WTC11 (cell line): Measurements from ENCODE around the gene GRIP2. TPM values are rescaled to one million over a fixed set of nuclear protein-coding genes. Genes with fewer than 3 reads are reported as not detected.

Source experiments
- ATAC-seq: fragments of 200-7000 bp; cut with Tn5 transposase; 2 replicates; pipeline ENCODE4 v1.10.0; 2021; ENCODE audit warnings: mild to moderate bottlenecking, moderate library complexity
- CTCF ChIA-PET: fragments of 300-600 bp; sonication (Branson Sonifier 250); formaldehyde crosslinking; loops from one replicate; lab custom pipeline; 2021; ENCODE audit warnings: antibody characterized with exemption; lab: Charles Lee
- POLR2A ChIA-PET: fragments of 350-600 bp; sonication (Branson Sonifier 250); formaldehyde crosslinking; loops from one replicate; lab custom pipeline; 2021; ENCODE audit warnings: antibody characterized with exemption; lab: Charles Lee
- DNase-seq: peaks from one replicate; pipeline ENCODE4 v3.0.0; 2021; ENCODE audit warnings: low spot score
- H3K27ac Mint-ChIP-seq: 2 replicates; pipeline ENCODE4 v1.8.0; 2021; ENCODE audit warnings: mixed read lengths
- H3K27me3 Mint-ChIP-seq: 2 replicates; pipeline ENCODE4 v1.8.0; 2021; ENCODE audit warnings: low read depth, mild to moderate bottlenecking, moderate library complexity, mixed read lengths
- H3K36me3 Mint-ChIP-seq: 2 replicates; pipeline ENCODE4 v1.8.0; 2021; ENCODE audit warnings: mixed read lengths
- H3K4me1 Mint-ChIP-seq: 2 replicates; pipeline ENCODE4 v1.8.0; 2022; ENCODE audit warnings: mixed read lengths
- H3K4me3 Mint-ChIP-seq: 2 replicates; pipeline ENCODE4 v1.8.0; 2021; ENCODE audit warnings: mild to moderate bottlenecking, moderate library complexity, mixed read lengths
- H3K9me3 Mint-ChIP-seq: 2 replicates; pipeline ENCODE4 v1.8.0; 2021; ENCODE audit warnings: mixed read lengths
- CREM ChIP-seq: sonication (generic); formaldehyde crosslinking; IDR thresholded peaks from 2 replicates; pipeline ENCODE4 v1.8.1; 2022; ENCODE audit warnings: mild to moderate bottlenecking, missing genetic modification reagents, moderate library complexity
- ESRRA ChIP-seq: sonication (generic); formaldehyde crosslinking; IDR thresholded peaks from 2 replicates; pipeline ENCODE4 v1.8.1; 2022; ENCODE audit warnings: mild to moderate bottlenecking, missing genetic modification reagents, borderline replicate concordance
- FOXJ3 ChIP-seq: sonication (generic); formaldehyde crosslinking; IDR thresholded peaks from 2 replicates; pipeline ENCODE4 v1.9.0; 2021; ENCODE audit warnings: missing genetic modification reagents, mild to moderate bottlenecking, borderline replicate concordance
- IRF2 ChIP-seq: sonication (generic); formaldehyde crosslinking; IDR thresholded peaks from 2 replicates; pipeline ENCODE4 v1.8.0; 2022; ENCODE audit warnings: low read depth, missing genetic modification reagents, borderline replicate concordance
- MXD4 ChIP-seq: fragments of 250-450 bp; sonication (Bioruptor Pico); IDR thresholded peaks from 2 replicates; pipeline ENCODE4 v1.8.0; 2021; ENCODE audit warnings: mild to moderate bottlenecking, moderate library complexity, borderline replicate concordance
- PRRX2 ChIP-seq: fragments of 250-450 bp; sonication (Bioruptor Pico); IDR thresholded peaks from 2 replicates; pipeline ENCODE4 v1.8.0; 2021; ENCODE audit warnings: mild to moderate bottlenecking
- RORB ChIP-seq: fragments of 250-450 bp; sonication (Bioruptor Pico); IDR thresholded peaks from 2 replicates; pipeline ENCODE4 v1.9.0; 2021; ENCODE audit warnings: mild to moderate bottlenecking
- SP1 ChIP-seq: sonication (generic); formaldehyde crosslinking; conservative IDR thresholded peaks from 2 replicates; pipeline ENCODE4 v1.8.1; 2022; ENCODE audit warnings: missing genetic modification reagents
- TEAD1 ChIP-seq: sonication (generic); formaldehyde crosslinking; IDR thresholded peaks from 2 replicates; pipeline ENCODE4 v1.8.0; 2022; ENCODE audit warnings: mild to moderate bottlenecking, missing genetic modification reagents
- TEAD4 ChIP-seq: sonication (generic); formaldehyde crosslinking; IDR thresholded peaks from 2 replicates; pipeline ENCODE4 v1.8.0; 2022; ENCODE audit warnings: mild to moderate bottlenecking, missing genetic modification reagents
- ZBTB21 ChIP-seq: sonication (generic); formaldehyde crosslinking; IDR thresholded peaks from 2 replicates; pipeline ENCODE4 v1.8.1; 2023; ENCODE audit warnings: mild to moderate bottlenecking, missing genetic modification reagents, borderline replicate concordance
- ZNF219 ChIP-seq: sonication (generic); formaldehyde crosslinking; IDR thresholded peaks from 2 replicates; pipeline ENCODE4 v1.8.0; 2023; ENCODE audit warnings: missing genetic modification reagents, mild to moderate bottlenecking, borderline replicate concordance
- ZNF232 ChIP-seq: sonication (generic); formaldehyde crosslinking; IDR thresholded peaks from 2 replicates; pipeline ENCODE4 v1.8.0; 2022; ENCODE audit warnings: mild to moderate bottlenecking, missing genetic modification reagents
- ZNF416 ChIP-seq: fragments of 250-450 bp; sonication (Bioruptor Pico); IDR thresholded peaks from 2 replicates; pipeline ENCODE4 v1.9.0; 2021; ENCODE audit warnings: mild to moderate bottlenecking, inconsistent platforms
- ZNF423 ChIP-seq: fragments of 250-450 bp; sonication (Bioruptor Pico); IDR thresholded peaks from 2 replicates; pipeline ENCODE4 v2.1.2; 2022; ENCODE audit warnings: mild to moderate bottlenecking, moderate library complexity
- total RNA-seq: library from RNA; stranded (reverse); gene quantifications from 3 replicates; pipeline ENCODE4 v1.2.3, GENCODE V29; 2021
- TF ChIP-seq, protein P1 (sequence below): fragments of 250-450 bp; sonication (Bioruptor Pico); IDR thresholded peaks from 2 replicates; pipeline ENCODE4 v2.1.2; 2022; ENCODE audit warnings: mild to moderate bottlenecking, moderate library complexity
- TF ChIP-seq, protein P2 (sequence below): sonication (generic); formaldehyde crosslinking; conservative IDR thresholded peaks from 2 replicates; pipeline ENCODE4 v1.8.1; 2023; ENCODE audit warnings: mild to moderate bottlenecking, low read depth, missing genetic modification reagents, moderate library complexity
- TF ChIP-seq, protein P3 (sequence below): sonication (generic); formaldehyde crosslinking; IDR thresholded peaks from 2 replicates; pipeline ENCODE4 v1.8.0; 2022; ENCODE audit warnings: missing genetic modification reagents
- TF ChIP-seq, protein P4 (sequence below): fragments of 200-600 bp; IDR thresholded peaks from 2 replicates; pipeline ENCODE4 v1.8.0; 2022; ENCODE audit warnings: antibody characterized with exemption
- TF ChIP-seq, protein P5 (sequence below): fragments of 250-450 bp; sonication (Bioruptor Pico); IDR thresholded peaks from 2 replicates; pipeline ENCODE4 v1.9.0; 2021; ENCODE audit warnings: moderate library complexity, mild to moderate bottlenecking, inconsistent platforms, borderline replicate concordance

The GRIP2 gene
- total RNA-seq, 1 experiment from 2014 or later, result 12.0 TPM

DNA sequence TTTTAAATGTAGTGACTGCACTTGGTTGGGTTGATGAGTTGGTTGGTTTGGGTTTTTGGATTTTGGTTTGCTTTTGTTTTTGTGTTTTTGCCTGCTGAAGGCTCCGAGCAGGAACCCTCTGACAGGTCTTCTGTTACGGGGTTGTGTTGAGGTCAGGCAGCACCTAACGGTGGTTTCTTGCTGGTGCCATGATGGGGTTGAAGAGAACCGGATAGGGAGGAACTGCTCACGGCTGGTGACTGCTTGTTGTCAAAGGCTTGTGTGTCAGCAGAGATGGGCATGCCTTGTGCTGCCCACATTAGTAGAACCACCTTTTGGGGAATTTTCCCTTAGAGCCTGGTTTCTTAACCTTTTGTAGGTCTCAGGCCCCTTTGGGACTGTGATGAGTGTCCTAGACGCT lies 95.8 kb downstream of the GRIP2 start:
- Mint-ChIP-seq H3K4me3 (no peak overlapping the region), H3K27me3 (no peaks in the 10 kb centered on the region), H3K36me3 (peaks cover 57% of the 10 kb centered on the region), H3K9me3 (peaks cover 12% of the 10 kb centered on the region), H3K4me1 (peaks cover 19% of the 10 kb centered on the region), H3K27ac (peak overlapping the region; percentile 64; the same call in 1 of the 2 replicates)
- CTCF ChIA-PET, result no interaction called here
- ATAC-seq, result no peak
- no peak for DNase-seq
- POLR2A ChIA-PET, result no interaction called here
- TF ChIP-seq ZNF232 (CRISPR knock-in tag) (no peak), SP1 (CRISPR knock-in tag) (no peak), CREM (CRISPR knock-in tag) (no peak), ZNF219 (CRISPR knock-in tag) (no peak), TEAD4 (CRISPR knock-in tag) (no peak), RORB (CRISPR knock-in tag) (no peak), ZNF416 (CRISPR knock-in tag) (no peak), PRRX2 (CRISPR knock-in tag) (no peak)

DNA sequence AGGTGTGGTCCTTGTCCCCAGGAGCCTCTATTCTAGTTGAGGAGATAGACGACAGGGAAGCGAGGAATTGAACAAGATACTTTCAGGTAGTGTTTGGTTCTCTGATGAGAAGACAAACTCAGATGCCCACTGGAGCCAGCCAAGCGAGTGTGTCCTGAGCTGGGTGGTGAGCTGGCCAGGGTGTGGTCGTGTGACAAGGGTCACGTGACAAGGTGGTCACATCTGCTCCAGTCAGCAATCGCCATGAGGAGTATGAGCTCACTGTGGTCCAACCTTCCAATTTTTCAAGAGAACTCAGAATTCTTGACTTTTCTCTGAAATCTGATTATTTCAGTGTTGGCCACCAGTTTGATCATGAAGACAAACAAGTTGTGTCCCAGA lies 98.2 kb downstream of the GRIP2 start:
- DNase-seq, result no peak
- H3K4me1 Mint-ChIP-seq, result peaks cover 31% of the 10 kb centered on the region
- H3K27ac Mint-ChIP-seq, result 0 out of 2 replicates have a peak overlapping the region, but pooled peaks have one; percentile 23
- CTCF ChIA-PET, result interaction anchor here (0.7 to 2.4 kb wide), 3 partner anchors 15 to 238 kb away, joined by 3 to 11 read pairs (median 3); no protein-coding TSS in a partner anchor
- no peak for ATAC-seq
- no peaks in the 10 kb centered on the region for H3K27me3 Mint-ChIP-seq
- TF ChIP-seq ZNF423 (CRISPR knock-in tag) (no peak), MXD4 (CRISPR knock-in tag) (no peak), TEAD1 (CRISPR knock-in tag) (no peak), TEAD4 (CRISPR knock-in tag) (no peak), IRF2 (CRISPR knock-in tag) (no peak), CREM (CRISPR knock-in tag) (no peak), ESRRA (CRISPR knock-in tag) (no peak), ZBTB21 (no peak)
- TF ChIP-seq, protein P1, sequence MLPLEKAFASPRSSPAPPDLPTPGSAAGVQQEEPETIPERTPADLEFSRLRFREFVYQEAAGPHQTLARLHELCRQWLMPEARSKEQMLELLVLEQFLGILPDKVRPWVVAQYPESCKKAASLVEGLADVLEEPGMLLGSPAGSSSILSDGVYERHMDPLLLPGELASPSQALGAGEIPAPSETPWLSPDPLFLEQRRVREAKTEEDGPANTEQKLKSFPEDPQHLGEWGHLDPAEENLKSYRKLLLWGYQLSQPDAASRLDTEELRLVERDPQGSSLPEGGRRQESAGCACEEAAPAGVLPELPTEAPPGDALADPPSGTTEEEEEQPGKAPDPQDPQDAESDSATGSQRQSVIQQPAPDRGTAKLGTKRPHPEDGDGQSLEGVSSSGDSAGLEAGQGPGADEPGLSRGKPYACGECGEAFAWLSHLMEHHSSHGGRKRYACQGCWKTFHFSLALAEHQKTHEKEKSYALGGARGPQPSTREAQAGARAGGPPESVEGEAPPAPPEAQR (CRISPR knock-in tag), result no peak
- peaks cover 2% of the 10 kb centered on the region for H3K9me3 Mint-ChIP-seq
- POLR2A ChIA-PET, result no interaction called here
- peaks cover 32% of the 10 kb centered on the region for H3K36me3 Mint-ChIP-seq
- no peak overlapping the region for H3K4me3 Mint-ChIP-seq

DNA sequence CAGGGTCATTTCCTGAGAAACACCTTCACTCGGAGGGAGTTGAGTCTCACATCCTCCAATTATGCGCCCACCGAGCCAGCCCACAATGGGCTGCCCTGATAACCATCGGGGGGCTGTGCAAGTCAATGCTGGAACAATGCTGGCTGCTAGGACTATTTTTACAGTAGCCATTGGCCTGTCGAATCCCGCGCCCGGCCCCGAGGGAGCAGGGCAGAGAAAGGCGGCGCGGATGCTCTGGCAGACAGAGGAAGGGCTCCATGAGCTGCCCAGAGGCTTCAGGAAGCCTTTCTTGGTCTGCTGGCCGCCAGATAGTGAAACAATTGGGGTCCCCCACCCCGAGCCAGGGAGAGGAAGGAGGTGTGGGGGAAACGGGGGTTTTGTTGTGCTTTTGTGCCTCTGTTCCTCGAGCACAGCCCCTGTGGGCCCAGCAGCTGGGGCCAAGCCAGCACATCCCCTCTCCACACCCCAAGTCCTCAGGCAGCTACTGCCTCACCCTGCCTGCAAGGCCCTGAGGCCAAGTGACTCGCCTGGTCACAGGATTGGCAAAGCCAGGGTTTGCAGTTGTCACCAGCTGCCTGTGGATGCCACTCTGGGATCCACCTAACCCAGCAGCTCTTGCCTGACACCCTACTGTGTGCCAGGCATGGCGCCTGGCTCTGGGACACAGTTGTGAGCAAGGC lies 98.8 kb downstream of the GRIP2 start:
- ATAC-seq (no peak), DNase-seq (no peak)
- Mint-ChIP-seq H3K27me3 (no peaks in the 10 kb centered on the region), H3K9me3 (no peaks in the 10 kb centered on the region), H3K4me1 (peaks cover 34% of the 10 kb centered on the region), H3K36me3 (peaks cover 27% of the 10 kb centered on the region), H3K27ac (peak overlapping the region; percentile 70; the same call in 1 of the 2 replicates), H3K4me3 (no peak overlapping the region)
- POLR2A ChIA-PET, result no interaction called here
- CTCF ChIA-PET, result interaction anchor here (0.7 to 2.4 kb wide), 5 partner anchors 16 to 238 kb away, joined by 3 to 11 read pairs (median 3); no protein-coding TSS in a partner anchor
- TF ChIP-seq CREM (CRISPR knock-in tag), result no peak
- no peak for TF ChIP-seq FOXJ3 (CRISPR knock-in tag)
- TF ChIP-seq, protein P2, sequence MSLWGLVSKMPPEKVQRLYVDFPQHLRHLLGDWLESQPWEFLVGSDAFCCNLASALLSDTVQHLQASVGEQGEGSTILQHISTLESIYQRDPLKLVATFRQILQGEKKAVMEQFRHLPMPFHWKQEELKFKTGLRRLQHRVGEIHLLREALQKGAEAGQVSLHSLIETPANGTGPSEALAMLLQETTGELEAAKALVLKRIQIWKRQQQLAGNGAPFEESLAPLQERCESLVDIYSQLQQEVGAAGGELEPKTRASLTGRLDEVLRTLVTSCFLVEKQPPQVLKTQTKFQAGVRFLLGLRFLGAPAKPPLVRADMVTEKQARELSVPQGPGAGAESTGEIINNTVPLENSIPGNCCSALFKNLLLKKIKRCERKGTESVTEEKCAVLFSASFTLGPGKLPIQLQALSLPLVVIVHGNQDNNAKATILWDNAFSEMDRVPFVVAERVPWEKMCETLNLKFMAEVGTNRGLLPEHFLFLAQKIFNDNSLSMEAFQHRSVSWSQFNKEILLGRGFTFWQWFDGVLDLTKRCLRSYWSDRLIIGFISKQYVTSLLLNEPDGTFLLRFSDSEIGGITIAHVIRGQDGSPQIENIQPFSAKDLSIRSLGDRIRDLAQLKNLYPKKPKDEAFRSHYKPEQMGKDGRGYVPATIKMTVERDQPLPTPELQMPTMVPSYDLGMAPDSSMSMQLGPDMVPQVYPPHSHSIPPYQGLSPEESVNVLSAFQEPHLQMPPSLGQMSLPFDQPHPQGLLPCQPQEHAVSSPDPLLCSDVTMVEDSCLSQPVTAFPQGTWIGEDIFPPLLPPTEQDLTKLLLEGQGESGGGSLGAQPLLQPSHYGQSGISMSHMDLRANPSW, result no peak
- TF ChIP-seq, protein P3, sequence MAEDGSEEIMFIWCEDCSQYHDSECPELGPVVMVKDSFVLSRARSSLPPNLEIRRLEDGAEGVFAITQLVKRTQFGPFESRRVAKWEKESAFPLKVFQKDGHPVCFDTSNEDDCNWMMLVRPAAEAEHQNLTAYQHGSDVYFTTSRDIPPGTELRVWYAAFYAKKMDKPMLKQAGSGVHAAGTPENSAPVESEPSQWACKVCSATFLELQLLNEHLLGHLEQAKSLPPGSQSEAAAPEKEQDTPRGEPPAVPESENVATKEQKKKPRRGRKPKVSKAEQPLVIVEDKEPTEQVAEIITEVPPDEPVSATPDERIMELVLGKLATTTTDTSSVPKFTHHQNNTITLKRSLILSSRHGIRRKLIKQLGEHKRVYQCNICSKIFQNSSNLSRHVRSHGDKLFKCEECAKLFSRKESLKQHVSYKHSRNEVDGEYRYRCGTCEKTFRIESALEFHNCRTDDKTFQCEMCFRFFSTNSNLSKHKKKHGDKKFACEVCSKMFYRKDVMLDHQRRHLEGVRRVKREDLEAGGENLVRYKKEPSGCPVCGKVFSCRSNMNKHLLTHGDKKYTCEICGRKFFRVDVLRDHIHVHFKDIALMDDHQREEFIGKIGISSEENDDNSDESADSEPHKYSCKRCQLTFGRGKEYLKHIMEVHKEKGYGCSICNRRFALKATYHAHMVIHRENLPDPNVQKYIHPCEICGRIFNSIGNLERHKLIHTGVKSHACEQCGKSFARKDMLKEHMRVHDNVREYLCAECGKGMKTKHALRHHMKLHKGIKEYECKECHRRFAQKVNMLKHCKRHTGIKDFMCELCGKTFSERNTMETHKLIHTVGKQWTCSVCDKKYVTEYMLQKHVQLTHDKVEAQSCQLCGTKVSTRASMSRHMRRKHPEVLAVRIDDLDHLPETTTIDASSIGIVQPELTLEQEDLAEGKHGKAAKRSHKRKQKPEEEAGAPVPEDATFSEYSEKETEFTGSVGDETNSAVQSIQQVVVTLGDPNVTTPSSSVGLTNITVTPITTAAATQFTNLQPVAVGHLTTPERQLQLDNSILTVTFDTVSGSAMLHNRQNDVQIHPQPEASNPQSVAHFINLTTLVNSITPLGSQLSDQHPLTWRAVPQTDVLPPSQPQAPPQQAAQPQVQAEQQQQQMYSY (CRISPR knock-in tag), result no peak
- TF ChIP-seq, protein P4, sequence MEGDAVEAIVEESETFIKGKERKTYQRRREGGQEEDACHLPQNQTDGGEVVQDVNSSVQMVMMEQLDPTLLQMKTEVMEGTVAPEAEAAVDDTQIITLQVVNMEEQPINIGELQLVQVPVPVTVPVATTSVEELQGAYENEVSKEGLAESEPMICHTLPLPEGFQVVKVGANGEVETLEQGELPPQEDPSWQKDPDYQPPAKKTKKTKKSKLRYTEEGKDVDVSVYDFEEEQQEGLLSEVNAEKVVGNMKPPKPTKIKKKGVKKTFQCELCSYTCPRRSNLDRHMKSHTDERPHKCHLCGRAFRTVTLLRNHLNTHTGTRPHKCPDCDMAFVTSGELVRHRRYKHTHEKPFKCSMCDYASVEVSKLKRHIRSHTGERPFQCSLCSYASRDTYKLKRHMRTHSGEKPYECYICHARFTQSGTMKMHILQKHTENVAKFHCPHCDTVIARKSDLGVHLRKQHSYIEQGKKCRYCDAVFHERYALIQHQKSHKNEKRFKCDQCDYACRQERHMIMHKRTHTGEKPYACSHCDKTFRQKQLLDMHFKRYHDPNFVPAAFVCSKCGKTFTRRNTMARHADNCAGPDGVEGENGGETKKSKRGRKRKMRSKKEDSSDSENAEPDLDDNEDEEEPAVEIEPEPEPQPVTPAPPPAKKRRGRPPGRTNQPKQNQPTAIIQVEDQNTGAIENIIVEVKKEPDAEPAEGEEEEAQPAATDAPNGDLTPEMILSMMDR, result no peak
- TF ChIP-seq, protein P5, sequence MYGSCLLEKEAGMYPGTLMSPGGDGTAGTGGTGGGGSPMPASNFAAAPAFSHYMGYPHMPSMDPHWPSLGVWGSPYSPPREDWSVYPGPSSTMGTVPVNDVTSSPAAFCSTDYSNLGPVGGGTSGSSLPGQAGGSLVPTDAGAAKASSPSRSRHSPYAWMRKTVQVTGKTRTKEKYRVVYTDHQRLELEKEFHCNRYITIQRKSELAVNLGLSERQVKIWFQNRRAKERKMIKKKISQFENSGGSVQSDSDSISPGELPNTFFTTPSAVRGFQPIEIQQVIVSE (CRISPR knock-in tag), result no peak
